GM13977 (cell line): ENCODE measurements around the gene PDCD6IP.

Experiments used
- DNase-seq: peaks from one replicate; pipeline ENCODE4 v3.0.0; 2012; ENCODE audit warnings: low spot score
- CTCF ChIP-seq: IDR thresholded peaks from 2 replicates; pipeline ENCODE4 v1.5.1; 2012; ENCODE audit warnings: mild to moderate bottlenecking, control low read depth; ENCODE audit not compliant: insufficient read depth; ENCODE audit errors: extremely low read depth, missing control alignments
- in situ Hi-C: fragments of 300-500 bp; cut with MboI; formaldehyde crosslinking; loops from one replicate; pipeline ENCODE4 v1.12.0; 2022; ENCODE audit warnings: low sequenced_read_pairs, low pct_unique_long_range_greater_than_20kb, mixed read lengths, inconsistent platforms; ENCODE audit not compliant: unreplicated experiment

The PDCD6IP gene

GRCh38 chr3:33792167-33792892 lies 6.1 kb upstream of the PDCD6IP start:
- TF ChIP-seq CTCF: no peak
- DNase-seq: no peak
- in situ Hi-C loops: loop anchor here (25.0 kb wide), 2 partner anchors 655 to 830 kb away; partner anchors contain the start of gene CCR4

- no peak for TF ChIP-seq CTCF
- in situ Hi-C loops: loop anchor here (25.0 kb wide), 2 partner anchors 658 to 833 kb away; partner anchors contain the start of gene CCR4
- no peak for DNase-seq
These were observed 3.3 kb upstream of the PDCD6IP start for GRCh38 chr3:33795131-33795530.

GRCh38 chr3:33795856-33796536 lies 2.4 kb upstream of the PDCD6IP start:
- no peak for DNase-seq
- TF ChIP-seq CTCF: no peak
- in situ Hi-C loops: loop anchor here (25.0 kb wide), 2 partner anchors 659 to 834 kb away; partner anchors contain the start of gene CCR4

GRCh38 chr3:33798113-33798417 lies 365 bp upstream of the PDCD6IP start:
- in situ Hi-C loops: loop anchor here (25.0 kb wide), 2 partner anchors 661 to 836 kb away; partner anchors contain the start of gene CCR4
- no peak for TF ChIP-seq CTCF
- no peak for DNase-seq

GRCh38 chr3:33799202-33799551 lies 747 bp downstream of the PDCD6IP start:
- no peak for DNase-seq
- in situ Hi-C loops: loop anchor here (25.0 kb wide), 2 partner anchors 662 to 837 kb away; partner anchors contain the start of gene CCR4
- TF ChIP-seq CTCF: no peak

- DNase-seq: no peak
- TF ChIP-seq CTCF: no peak
- in situ Hi-C loops: no loop called here
These were observed 4.8 kb downstream of the PDCD6IP start for GRCh38 chr3:33803252-33803651.
